Measurements from ENCODE around the gene BRD1. TPM values are rescaled to one million over a fixed set of nuclear protein-coding genes. Genes with fewer than 3 reads are reported as not detected.

BRD1 gene
- total and polyA plus RNA-seq, 8 donors = 10.0 to 92.4 (median 30.4) TPM

DNA sequence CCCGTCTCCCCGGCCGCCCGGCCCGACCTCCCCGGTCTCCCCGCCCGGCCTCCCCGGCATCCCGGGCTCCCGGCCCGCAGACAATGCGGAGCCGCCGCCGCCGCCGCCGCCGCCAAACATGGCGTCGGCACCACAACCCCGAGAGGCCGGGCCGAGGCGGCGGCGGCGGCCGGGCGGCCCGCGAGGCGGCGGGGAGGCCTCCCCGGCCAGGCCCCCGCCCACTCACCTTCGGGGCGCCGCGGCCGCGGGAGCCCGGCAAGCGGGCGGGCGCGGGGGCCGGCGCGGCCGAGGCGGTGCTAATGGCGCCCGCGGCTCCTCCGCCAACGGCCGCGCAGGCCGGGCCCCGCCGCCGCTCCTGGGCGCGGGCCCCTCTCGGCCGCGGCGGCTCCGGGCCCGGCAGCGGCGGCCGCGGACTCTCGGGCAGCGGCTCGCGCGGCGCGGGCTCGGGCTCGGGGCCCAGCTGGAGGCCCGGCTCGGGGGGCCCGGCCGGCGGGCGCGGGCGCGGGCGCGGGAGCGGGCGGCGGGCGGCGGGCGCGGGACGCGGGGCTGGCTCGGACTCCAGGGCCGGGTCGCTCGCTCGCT lies 311 bp downstream of the BRD1 start:
- no peak for TF ChIP-seq EP300 (IDR thresholded peaks at IDR 0.05)
- TF ChIP-seq, protein P1, sequence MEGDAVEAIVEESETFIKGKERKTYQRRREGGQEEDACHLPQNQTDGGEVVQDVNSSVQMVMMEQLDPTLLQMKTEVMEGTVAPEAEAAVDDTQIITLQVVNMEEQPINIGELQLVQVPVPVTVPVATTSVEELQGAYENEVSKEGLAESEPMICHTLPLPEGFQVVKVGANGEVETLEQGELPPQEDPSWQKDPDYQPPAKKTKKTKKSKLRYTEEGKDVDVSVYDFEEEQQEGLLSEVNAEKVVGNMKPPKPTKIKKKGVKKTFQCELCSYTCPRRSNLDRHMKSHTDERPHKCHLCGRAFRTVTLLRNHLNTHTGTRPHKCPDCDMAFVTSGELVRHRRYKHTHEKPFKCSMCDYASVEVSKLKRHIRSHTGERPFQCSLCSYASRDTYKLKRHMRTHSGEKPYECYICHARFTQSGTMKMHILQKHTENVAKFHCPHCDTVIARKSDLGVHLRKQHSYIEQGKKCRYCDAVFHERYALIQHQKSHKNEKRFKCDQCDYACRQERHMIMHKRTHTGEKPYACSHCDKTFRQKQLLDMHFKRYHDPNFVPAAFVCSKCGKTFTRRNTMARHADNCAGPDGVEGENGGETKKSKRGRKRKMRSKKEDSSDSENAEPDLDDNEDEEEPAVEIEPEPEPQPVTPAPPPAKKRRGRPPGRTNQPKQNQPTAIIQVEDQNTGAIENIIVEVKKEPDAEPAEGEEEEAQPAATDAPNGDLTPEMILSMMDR (IDR thresholded peaks at IDR 0.05) = no peak
- TF ChIP-seq POLR2A (IDR thresholded peaks at IDR 0.05) = no peak
- TF ChIP-seq POLR2AphosphoS5 (IDR thresholded peaks at IDR 0.05) = no peak
- Histone ChIP-seq H3K27ac (peak overlapping the region; percentile 86 to 95 (median 91)), H3K9me3 (peaks cover 0 to 6% (median 2%) of the 10 kb centered on the region in 4 donors), H3K27me3 (no peaks in the 10 kb centered on the region), H3K4me3 (peak overlapping the region; percentile 62 to 90 (median 65)), H3K36me3 (peaks cover 17 to 31% (median 20%) of the 10 kb centered on the region in 4 donors), H3K4me1 (peaks cover 23 to 50% (median 36%) of the 10 kb centered on the region in 4 donors)
- intact Hi-C loops (cut with DNase I; ENCODE audit: low total_unique reads) = no loop called here
- WGBS, 5 donors = 0 to 1% (median 0%) methylated on average over 18 to 102 of the region's 110 CpGs; no CpG with 5 or more reads in 1 of the 5 donors
- peak in 1 of 2 donors; percentile 64 for DNase-seq

DNA sequence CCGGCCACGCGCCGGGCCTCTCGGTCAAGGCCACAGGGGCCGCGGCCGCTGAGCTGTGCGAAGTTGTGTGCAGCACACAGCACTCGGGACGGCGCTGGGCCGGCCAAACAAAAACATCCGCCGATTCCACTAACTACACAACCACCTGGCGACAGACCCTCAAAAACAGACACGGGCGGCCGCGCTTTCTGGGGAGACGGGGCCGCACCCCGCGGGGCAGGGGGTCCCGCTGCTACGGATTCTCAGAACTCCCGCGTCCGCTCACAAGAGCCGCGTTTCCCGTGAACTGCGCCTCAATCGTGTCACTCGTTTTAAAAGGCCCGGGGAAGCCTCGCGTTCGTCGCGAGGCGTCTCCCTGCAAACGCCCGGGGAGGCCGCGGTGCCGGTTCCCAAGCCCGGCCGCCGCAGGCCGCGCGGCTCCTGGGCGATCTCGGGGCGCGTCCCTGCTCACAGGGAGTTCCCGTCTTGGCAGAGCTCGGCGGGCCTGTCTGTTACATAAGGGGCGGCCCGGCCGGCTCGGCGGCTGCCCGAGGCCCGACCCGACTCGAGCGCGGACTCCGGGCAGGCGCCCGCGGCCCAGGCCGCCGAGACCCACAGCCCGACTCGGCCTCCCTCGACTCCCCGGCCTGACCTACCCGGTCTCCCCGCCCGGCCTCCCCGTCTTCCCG lies 936 bp downstream of the BRD1 start:
- Histone ChIP-seq H3K4me3 (peak overlapping the region; percentile 62 to 90 (median 65)), H3K27ac (peak overlapping the region; percentile 86 to 95 (median 90)), H3K9me3 (peaks cover 0 to 6% (median 2%) of the 10 kb centered on the region in 4 donors), H3K27me3 (no peaks in the 10 kb centered on the region), H3K4me1 (peaks cover 23 to 56% (median 43%) of the 10 kb centered on the region in 4 donors), H3K36me3 (peaks cover 23 to 37% (median 26%) of the 10 kb centered on the region in 4 donors)
- 0 to 1% (median 1%) methylated on average over 23 to 86 of the region's 86 CpGs for WGBS, 5 donors
- intact Hi-C loops (cut with DNase I; ENCODE audit: low total_unique reads) = no loop called here
- TF ChIP-seq, protein P1 (IDR thresholded peaks at IDR 0.05) = no peak
- TF ChIP-seq EP300 (IDR thresholded peaks at IDR 0.05) (no peak), POLR2A (IDR thresholded peaks at IDR 0.05) (no peak), POLR2AphosphoS5 (IDR thresholded peaks at IDR 0.05) (no peak)
- DNase-seq = peak; percentile 66 to 76

DNA sequence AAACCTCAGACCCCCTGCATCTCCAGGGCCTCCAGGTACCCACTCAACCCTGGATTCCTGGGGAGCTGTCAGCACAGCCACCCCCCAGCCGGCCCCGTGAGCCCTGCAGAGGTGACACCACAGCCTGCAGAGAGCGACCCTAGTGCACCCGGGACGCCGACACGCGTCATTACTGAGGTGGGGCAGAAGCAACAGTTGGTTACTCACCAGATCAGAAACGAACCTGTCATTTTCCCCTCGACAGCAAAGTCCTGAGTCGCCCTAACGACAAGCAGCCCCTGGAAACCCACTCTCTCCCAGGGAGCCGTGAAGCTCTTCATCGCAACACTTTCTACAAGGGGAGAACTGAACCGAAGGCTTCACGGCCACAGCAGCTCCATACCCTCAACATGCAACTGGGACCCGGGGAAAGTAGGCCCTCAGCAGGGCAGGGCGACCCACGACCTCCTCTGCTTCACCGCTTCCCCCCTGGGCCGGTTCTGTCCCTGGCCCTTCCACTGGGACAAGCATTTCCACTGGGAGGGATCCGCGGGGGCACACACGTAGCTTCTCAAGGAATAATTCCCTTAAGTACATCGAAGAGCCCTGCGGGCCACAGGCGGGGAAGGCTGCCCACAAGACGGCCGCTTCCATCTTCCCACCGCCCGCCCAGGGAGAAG lies 1.6 kb downstream of the BRD1 start:
- peak overlapping the region; percentile 86 to 95 (median 90) for H3K27ac ChIP-seq
- H3K4me3 ChIP-seq = peak overlapping the region; percentile 62 to 90 (median 65)
- H3K36me3 ChIP-seq = peaks cover 30 to 41% (median 31%) of the 10 kb centered on the region in 4 donors
- peaks cover 0 to 5% (median 0%) of the 10 kb centered on the region in 4 donors for H3K9me3 ChIP-seq
- peak in 1 of 3 donors; percentile 12 for TF ChIP-seq POLR2AphosphoS5 (IDR thresholded peaks at IDR 0.05)
- TF ChIP-seq, protein P1 (IDR thresholded peaks at IDR 0.05) = no peak
- TF ChIP-seq EP300 (IDR thresholded peaks at IDR 0.05) = no peak
- no peak for TF ChIP-seq POLR2A (IDR thresholded peaks at IDR 0.05)
- intact Hi-C loops (cut with DNase I; ENCODE audit: low total_unique reads) = no loop called here
- no peaks in the 10 kb centered on the region for H3K27me3 ChIP-seq
- peaks cover 23 to 63% (median 49%) of the 10 kb centered on the region in 4 donors for H3K4me1 ChIP-seq
- WGBS, 5 donors = 6 to 14% (median 8%) methylated on average over 16 to 31 of the region's 31 CpGs
- DNase-seq = peak; percentile 40 to 69

DNA sequence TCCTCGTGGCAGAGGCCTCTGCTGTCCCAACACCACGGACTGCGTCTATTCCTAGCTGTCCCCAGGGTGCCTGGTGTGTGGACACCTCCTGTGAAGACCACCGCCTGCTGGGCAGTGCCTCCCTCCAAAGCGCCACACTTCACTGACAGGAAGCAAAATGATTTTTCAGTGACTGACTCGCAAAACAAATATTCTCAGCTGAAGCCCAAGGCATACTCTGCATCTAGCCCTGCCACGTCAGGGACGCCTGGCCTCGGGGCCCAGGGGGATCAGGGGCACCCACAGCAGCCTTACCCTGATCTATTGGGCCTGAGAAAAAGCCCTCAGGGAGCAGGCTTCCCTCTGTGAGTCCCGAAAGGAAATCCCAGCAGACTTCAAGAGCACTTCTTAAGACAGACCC lies 2.2 kb downstream of the BRD1 start:
- Histone ChIP-seq H3K4me1 (peaks cover 23 to 69% (median 53%) of the 10 kb centered on the region in 4 donors), H3K36me3 (peaks cover 36 to 48% (median 38%) of the 10 kb centered on the region in 4 donors), H3K9me3 (no peaks in the 10 kb centered on the region), H3K27me3 (no peaks in the 10 kb centered on the region), H3K4me3 (peak overlapping the region; percentile 62 to 90 (median 65)), H3K27ac (peak overlapping the region in 3 of 5 donors; percentile 25 to 95 (median 88))
- intact Hi-C loops (cut with DNase I; ENCODE audit: low total_unique reads) = no loop called here
- peak in 1 of 2 donors; percentile 38 for DNase-seq
- TF ChIP-seq EP300 (IDR thresholded peaks at IDR 0.05) (no peak), POLR2AphosphoS5 (IDR thresholded peaks at IDR 0.05) (no peak), POLR2A (IDR thresholded peaks at IDR 0.05) (no peak)
- TF ChIP-seq, protein P1 (IDR thresholded peaks at IDR 0.05) = no peak
- WGBS, 5 donors = 39 to 58% (median 47%) methylated on average over 6 to 10 of the region's 10 CpGs
